Measurements from ENCODE around the gene CCDC61.

CCDC61 gene

GRCh38 chr19:46040952-46041500 lies 45.8 kb downstream of the CCDC61 start, which contains the start of gene IGFL4:
Gene IGFL4, minus strand, starts transcription at chr19:46041002. Its CDS starts 40 bp downstream, at chr19:46040962.
- peaks cover 6% of the 10 kb centered on the region for H3K36me3 Mint-ChIP-seq
- peaks cover 40% of the 10 kb centered on the region for H3K27me3 Mint-ChIP-seq
- H3K27ac Mint-ChIP-seq = peak within 1 kb of the TSS; percentile 15

GRCh38 chr19:46042252-46042883 lies 47.1 kb downstream of the CCDC61 start:
- Mint-ChIP-seq H3K4me3 (no peak overlapping the region), H3K27me3 (peaks cover 48% of the 10 kb centered on the region), H3K36me3 (peaks cover 4% of the 10 kb centered on the region), H3K4me1 (no peaks in the 10 kb centered on the region), H3K9me3 (no peaks in the 10 kb centered on the region), H3K27ac (no peak overlapping the region)

More at GRCh38 chr19:46040952-46041500, 45.8 kb downstream of the CCDC61 start, which contains the start of gene IGFL4:
- H3K4me1 Mint-ChIP-seq = no peaks in the 10 kb centered on the region
- no peaks in the 10 kb centered on the region for H3K9me3 Mint-ChIP-seq
- H3K4me3 Mint-ChIP-seq = no peak within 1 kb of the TSS

DNA sequence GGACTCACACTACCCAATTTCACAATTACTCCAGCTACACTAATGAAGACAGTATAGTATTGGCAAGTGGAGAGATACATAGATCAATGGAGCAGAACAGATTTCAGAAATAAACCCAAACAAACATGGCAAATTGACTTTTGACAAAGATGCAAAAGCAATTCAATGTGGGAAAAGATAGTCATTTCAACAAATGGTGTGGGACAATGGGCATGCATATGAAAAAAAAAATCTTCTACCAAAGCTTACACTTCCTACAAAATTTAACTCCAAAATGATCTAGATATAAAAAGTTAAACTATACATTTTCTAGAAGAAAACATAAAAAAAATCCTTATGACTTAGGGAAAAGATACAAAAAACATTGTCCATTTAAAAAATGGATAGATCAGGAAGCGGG lies 48.3 kb downstream of the CCDC61 start:
- Mint-ChIP-seq H3K4me3 (no peak overlapping the region), H3K9me3 (no peaks in the 10 kb centered on the region), H3K36me3 (peaks cover 4% of the 10 kb centered on the region), H3K4me1 (no peaks in the 10 kb centered on the region), H3K27ac (no peak overlapping the region), H3K27me3 (peaks cover 59% of the 10 kb centered on the region)

DNA sequence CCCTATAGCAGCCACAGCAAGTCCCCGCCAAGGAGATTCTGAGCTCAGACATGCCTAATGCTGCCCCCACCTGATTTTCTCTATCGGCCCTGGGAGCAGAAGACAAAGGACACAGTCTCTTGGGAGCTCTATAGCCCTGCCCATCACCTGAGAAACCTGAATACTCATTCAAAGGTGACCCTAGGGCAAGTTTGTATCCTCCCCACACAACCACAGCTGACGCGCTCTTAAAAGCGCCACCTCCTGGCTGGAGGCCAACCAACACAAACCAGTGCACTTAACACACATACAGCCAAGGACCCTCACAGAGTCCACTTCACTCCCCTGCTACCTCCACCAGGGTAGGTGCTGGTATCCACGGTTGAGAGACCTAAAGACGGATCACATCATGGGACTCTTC lies 54.3 kb downstream of the CCDC61 start:
- H3K27ac Mint-ChIP-seq = no peak overlapping the region
- no peaks in the 10 kb centered on the region for H3K36me3 Mint-ChIP-seq
- peaks cover 54% of the 10 kb centered on the region for H3K27me3 Mint-ChIP-seq
- no peak overlapping the region for H3K4me3 Mint-ChIP-seq
- H3K4me1 Mint-ChIP-seq = no peaks in the 10 kb centered on the region
- no peaks in the 10 kb centered on the region for H3K9me3 Mint-ChIP-seq

GRCh38 chr19:46052896-46053295 lies 57.6 kb downstream of the CCDC61 start:
- Mint-ChIP-seq H3K27me3 (peaks cover 43% of the 10 kb centered on the region), H3K9me3 (no peaks in the 10 kb centered on the region), H3K4me1 (no peaks in the 10 kb centered on the region), H3K27ac (no peak overlapping the region), H3K36me3 (no peaks in the 10 kb centered on the region), H3K4me3 (no peak overlapping the region)

DNA sequence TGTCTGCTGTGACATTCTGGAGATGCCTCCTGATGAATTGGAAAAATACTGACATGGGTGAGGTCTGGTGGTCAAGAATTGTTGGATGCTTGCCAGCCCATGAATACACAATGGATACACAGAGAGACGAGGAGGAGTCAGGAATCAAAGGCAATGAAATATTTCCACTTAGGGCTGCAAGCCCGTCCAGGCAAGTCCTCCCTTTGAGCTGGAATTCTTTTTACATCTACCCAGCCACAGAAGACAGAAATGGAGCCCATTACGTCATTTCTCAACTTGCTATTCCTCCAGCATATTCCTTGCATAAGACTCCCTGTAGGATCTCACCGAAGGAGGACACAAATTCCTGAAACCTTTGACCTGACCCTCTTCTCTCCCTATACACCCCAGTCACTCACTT lies 61.3 kb downstream of the CCDC61 start:
- no peaks in the 10 kb centered on the region for H3K4me1 Mint-ChIP-seq
- H3K9me3 Mint-ChIP-seq = no peaks in the 10 kb centered on the region
- no peak overlapping the region for H3K27ac Mint-ChIP-seq
- H3K4me3 Mint-ChIP-seq = no peak overlapping the region
- H3K36me3 Mint-ChIP-seq = peaks cover 2% of the 10 kb centered on the region
- H3K27me3 Mint-ChIP-seq = peaks cover 34% of the 10 kb centered on the region

DNA sequence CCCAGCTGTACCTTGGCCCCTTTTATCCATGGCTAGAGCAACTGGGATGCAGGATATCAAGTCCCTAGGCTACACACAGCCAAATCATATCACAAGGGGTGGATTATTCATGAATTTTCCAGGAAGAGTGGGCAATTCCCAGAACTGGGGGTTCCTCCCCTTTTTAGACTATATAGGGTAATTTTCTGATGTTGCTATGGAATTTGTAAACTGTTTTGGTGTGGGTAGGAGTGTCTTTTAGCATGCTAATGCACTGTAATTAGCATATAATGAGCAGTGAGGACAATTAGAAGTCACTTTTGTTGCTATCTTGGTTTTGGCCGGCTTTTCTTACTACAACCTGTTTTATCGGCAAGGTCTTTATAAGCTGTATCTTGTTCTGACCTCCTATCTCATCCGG lies 63.5 kb downstream of the CCDC61 start:
- H3K4me1 Mint-ChIP-seq = no peaks in the 10 kb centered on the region

GRCh38 chr19:46060012-46060411 lies 64.7 kb downstream of the CCDC61 start:
- H3K4me3 Mint-ChIP-seq = no peak overlapping the region
- peaks cover 2% of the 10 kb centered on the region for H3K36me3 Mint-ChIP-seq
- H3K4me1 Mint-ChIP-seq = no peaks in the 10 kb centered on the region
- no peaks in the 10 kb centered on the region for H3K9me3 Mint-ChIP-seq
- peaks cover 44% of the 10 kb centered on the region for H3K27me3 Mint-ChIP-seq
- H3K27ac Mint-ChIP-seq = no peak overlapping the region

More for the DNA sequence above, 63.5 kb downstream of the CCDC61 start:
- Mint-ChIP-seq H3K9me3 (no peaks in the 10 kb centered on the region), H3K27ac (no peak overlapping the region), H3K36me3 (peaks cover 2% of the 10 kb centered on the region), H3K27me3 (peaks cover 40% of the 10 kb centered on the region), H3K4me3 (no peak overlapping the region)

DNA sequence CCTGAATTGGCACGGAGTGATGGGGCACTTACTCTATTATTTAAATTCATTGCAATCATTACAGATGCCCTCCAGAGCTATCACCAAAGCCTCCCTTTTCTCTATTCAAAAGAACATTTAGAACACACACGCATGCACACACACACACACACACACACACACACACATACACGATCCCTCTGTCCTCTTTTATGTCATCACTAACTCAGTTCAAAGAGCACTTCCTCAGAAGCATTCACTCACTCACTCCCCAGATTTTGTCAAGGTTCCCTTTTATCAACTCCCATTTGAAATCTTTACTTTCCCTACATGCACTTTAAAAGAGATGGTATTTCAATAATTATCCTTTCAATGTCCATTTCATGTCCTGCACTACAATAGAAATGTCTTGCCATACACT lies 67.9 kb downstream of the CCDC61 start:
- H3K27me3 Mint-ChIP-seq = peaks cover 45% of the 10 kb centered on the region
- no peaks in the 10 kb centered on the region for H3K9me3 Mint-ChIP-seq
- peaks cover 3% of the 10 kb centered on the region for H3K36me3 Mint-ChIP-seq
- no peaks in the 10 kb centered on the region for H3K4me1 Mint-ChIP-seq
- no peak overlapping the region for H3K27ac Mint-ChIP-seq
- H3K4me3 Mint-ChIP-seq = no peak overlapping the region

GRCh38 chr19:46065486-46066071 lies 70.3 kb downstream of the CCDC61 start:
- peaks cover 49% of the 10 kb centered on the region for H3K27me3 Mint-ChIP-seq
- no peaks in the 10 kb centered on the region for H3K4me1 Mint-ChIP-seq
- no peaks in the 10 kb centered on the region for H3K9me3 Mint-ChIP-seq
- H3K4me3 Mint-ChIP-seq = no peak overlapping the region
- no peak overlapping the region for H3K27ac Mint-ChIP-seq
- H3K36me3 Mint-ChIP-seq = peaks cover 2% of the 10 kb centered on the region

- H3K27ac Mint-ChIP-seq = no peak overlapping the region
Observed at GRCh38 chr19:46066471-46066870, 71.2 kb downstream of the CCDC61 start.

DNA sequence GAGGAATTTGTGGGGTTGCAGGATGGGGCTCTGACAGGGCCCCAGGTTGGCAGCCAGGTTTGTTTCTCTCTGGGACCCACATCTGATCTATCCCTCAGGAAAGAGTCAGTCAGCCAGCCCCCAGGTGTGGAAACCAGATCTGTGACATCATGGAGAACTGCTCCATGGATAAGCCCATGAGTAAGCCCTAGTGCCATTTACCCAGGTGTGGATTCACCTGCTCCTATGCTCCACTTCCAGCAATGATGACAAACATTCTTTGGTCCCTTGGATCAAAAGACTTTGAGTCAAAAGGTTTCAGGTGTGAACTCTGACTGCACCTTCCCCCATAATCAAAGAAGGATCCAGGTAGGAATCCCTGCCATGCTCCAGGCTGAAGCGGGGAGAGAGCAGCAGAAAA lies 72.4 kb downstream of the CCDC61 start:
- Mint-ChIP-seq H3K36me3 (peaks cover 2% of the 10 kb centered on the region), H3K4me3 (no peak overlapping the region), H3K4me1 (no peaks in the 10 kb centered on the region), H3K27me3 (peaks cover 51% of the 10 kb centered on the region), H3K27ac (no peak overlapping the region), H3K9me3 (no peaks in the 10 kb centered on the region)

More at GRCh38 chr19:46066471-46066870, 71.2 kb downstream of the CCDC61 start:
- Mint-ChIP-seq H3K9me3 (no peaks in the 10 kb centered on the region), H3K27me3 (peaks cover 50% of the 10 kb centered on the region), H3K4me1 (no peaks in the 10 kb centered on the region), H3K4me3 (no peak overlapping the region), H3K36me3 (peaks cover 2% of the 10 kb centered on the region)

Measured in activated naive CD4-positive, alpha-beta T cell treated with anti-CD3 and anti-CD28 coated beads, Interleukin-2, amount 50 U/mL, for 24 hours (primary cell).